Measurements from ENCODE around the gene TYMP. TPM values are rescaled to one million over a fixed set of nuclear protein-coding genes. Genes with fewer than 3 reads are reported as not detected.

TYMP gene
- polyA plus RNA-seq, 1 of the 3 experiments (the other 2 are of a cell fraction): 1.7 TPM

- Histone ChIP-seq H3K36me3 (replicated peaks in 1 of 2; ENCODE audit: control insufficient read depth in 1 of 2, insufficient read depth in 2 of 2, low read length in 1 of 2) (peaks cover 7 to 33% of the 10 kb centered on the region in 2 experiments), H3K4me1 (ENCODE audit: control insufficient read depth in 1 of 2, insufficient read depth in 2 of 2, low read depth in 1 of 2, low read length in 1 of 2) (no peaks in the 10 kb centered on the region), H3K27ac (ENCODE audit: low read depth in 2 of 2, low read length in 1 of 2) (no peak overlapping the region), H3K9ac (no peak overlapping the region), H3K4me3 (ENCODE audit: low read depth in 2 of 2, low read length in 1 of 2) (no peak overlapping the region), H3K27me3 (ENCODE audit: insufficient read depth) (no peaks in the 10 kb centered on the region), H3K9me3 (no peaks in the 10 kb centered on the region), H4K20me1 (ENCODE audit: insufficient read depth) (0 out of 2 replicates have a peak, but pooled peaks cover 4% of the 10 kb centered on the region), H2AFZ (ENCODE audit: low read depth) (no peak overlapping the region), H3K4me2 (no peak overlapping the region), H3K79me2 (ENCODE audit: insufficient read depth) (peaks cover 49% of the 10 kb centered on the region), H3K9me2 (no peaks in the 10 kb centered on the region), H3F3A (replicated peaks; ENCODE audit: insufficient read depth) (no peaks in the 10 kb centered on the region)
- 89% methylated on average over 16 of the region's 16 CpGs for WGBS (ENCODE audit: low lambda C conversion rate)
- POLR2A ChIA-PET: interaction anchor here (1.6 kb wide), 1 partner anchor 8 kb away, joined by 6 read pairs; no protein-coding TSS in a partner anchor
- no peak for DNase-seq
- TF ChIP-seq REST (IDR thresholded peaks at IDR 0.05; ENCODE audit: low read depth, low read length): no peak
- no peak for TF ChIP-seq FOSL2 (IDR thresholded peaks at IDR 0.05; ENCODE audit: borderline replicate concordance, low read depth)
- TF ChIP-seq, protein P1, sequence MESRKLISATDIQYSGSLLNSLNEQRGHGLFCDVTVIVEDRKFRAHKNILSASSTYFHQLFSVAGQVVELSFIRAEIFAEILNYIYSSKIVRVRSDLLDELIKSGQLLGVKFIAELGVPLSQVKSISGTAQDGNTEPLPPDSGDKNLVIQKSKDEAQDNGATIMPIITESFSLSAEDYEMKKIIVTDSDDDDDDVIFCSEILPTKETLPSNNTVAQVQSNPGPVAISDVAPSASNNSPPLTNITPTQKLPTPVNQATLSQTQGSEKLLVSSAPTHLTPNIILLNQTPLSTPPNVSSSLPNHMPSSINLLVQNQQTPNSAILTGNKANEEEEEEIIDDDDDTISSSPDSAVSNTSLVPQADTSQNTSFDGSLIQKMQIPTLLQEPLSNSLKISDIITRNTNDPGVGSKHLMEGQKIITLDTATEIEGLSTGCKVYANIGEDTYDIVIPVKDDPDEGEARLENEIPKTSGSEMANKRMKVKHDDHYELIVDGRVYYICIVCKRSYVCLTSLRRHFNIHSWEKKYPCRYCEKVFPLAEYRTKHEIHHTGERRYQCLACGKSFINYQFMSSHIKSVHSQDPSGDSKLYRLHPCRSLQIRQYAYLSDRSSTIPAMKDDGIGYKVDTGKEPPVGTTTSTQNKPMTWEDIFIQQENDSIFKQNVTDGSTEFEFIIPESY (IDR thresholded peaks at IDR 0.05; ENCODE audit: borderline replicate concordance, low read depth): no peak
- no peak for TF ChIP-seq EZH2phosphoT487 (IDR thresholded peaks at IDR 0.05; ENCODE audit: borderline replicate concordance, low read depth)
- no peak for TF ChIP-seq CTCF (IDR thresholded peaks at IDR 0.05)
- no peak for TF ChIP-seq JUND (IDR thresholded peaks at IDR 0.05)
- TF ChIP-seq, protein P2, sequence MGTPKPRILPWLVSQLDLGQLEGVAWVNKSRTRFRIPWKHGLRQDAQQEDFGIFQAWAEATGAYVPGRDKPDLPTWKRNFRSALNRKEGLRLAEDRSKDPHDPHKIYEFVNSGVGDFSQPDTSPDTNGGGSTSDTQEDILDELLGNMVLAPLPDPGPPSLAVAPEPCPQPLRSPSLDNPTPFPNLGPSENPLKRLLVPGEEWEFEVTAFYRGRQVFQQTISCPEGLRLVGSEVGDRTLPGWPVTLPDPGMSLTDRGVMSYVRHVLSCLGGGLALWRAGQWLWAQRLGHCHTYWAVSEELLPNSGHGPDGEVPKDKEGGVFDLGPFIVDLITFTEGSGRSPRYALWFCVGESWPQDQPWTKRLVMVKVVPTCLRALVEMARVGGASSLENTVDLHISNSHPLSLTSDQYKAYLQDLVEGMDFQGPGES (IDR thresholded peaks at IDR 0.05; ENCODE audit: low read depth, low read length): no peak
- no peak for TF ChIP-seq TAF1 (IDR thresholded peaks at IDR 0.05; ENCODE audit: borderline replicate concordance, low read depth, low read length)
- TF ChIP-seq ELF1 (IDR thresholded peaks at IDR 0.05): no peak
- CTCF ChIA-PET: interaction anchor here (1.1 to 3.4 kb wide), 2 partner anchors 9 to 61 kb away, joined by 3 to 18 read pairs; partner anchors contain the start of genes CPT1B and SCO2
Observed at GRCh38 chr22:50516891-50517290, 12.9 kb downstream of the TYMP start.

All from SK-N-SH (cell line).